Erythroblast (primary cell): Measurements from ENCODE around the gene SUPT3H.

ENCODE experiments used
- GATA1 ChIP-seq: IDR thresholded peaks from 2 replicates; pipeline ENCODE4 v1.6.1; 2011; ENCODE audit warnings: low read depth, mild to moderate bottlenecking, control low read depth, low read length, moderate library complexity
- POLR2A ChIP-seq: IDR thresholded peaks from 2 replicates; pipeline ENCODE4 v1.6.1; 2011; ENCODE audit warnings: mild to moderate bottlenecking, low read length

GRCh38 chr6:44965708-44966107 is 412.0 kb downstream of the SUPT3H start:
- TF ChIP-seq POLR2A, result no peak
- no peak for TF ChIP-seq GATA1
